DND-41 (cell line): ENCODE measurements around the gene GAPDH.

ENCODE experiments used
- CTCF ChIP-seq: IDR thresholded peaks from 2 replicates; pipeline ENCODE4 v1.5.1; 2012; ENCODE audit warnings: borderline replicate concordance, low read length, moderate library complexity, mild to moderate bottlenecking; ENCODE audit not compliant: poor library complexity, severe bottlenecking; ENCODE audit errors: extremely low read depth
- EZH2 ChIP-seq: IDR thresholded peaks from 3 replicates; pipeline ENCODE4 v1.6.1; 2012; ENCODE audit warnings: borderline replicate concordance, low read depth, mild to moderate bottlenecking, moderate library complexity, low read length, inconsistent platforms; ENCODE audit not compliant: severe bottlenecking

GRCh38 chr12:6548556-6548955 is 14.2 kb downstream of the GAPDH start:
- TF ChIP-seq CTCF, result no peak
- TF ChIP-seq EZH2, result no peak
